ENCODE results near the gene SF3B2. TPM values are rescaled to one million over a fixed set of nuclear protein-coding genes. Genes with fewer than 3 reads are reported as not detected.
"Not testable (repeated sequence)": the region's sequence is repeated elsewhere in the genome, so short reads cannot be mapped to it uniquely, and the experiment has no call there.

SF3B2 gene
- total RNA-seq, 2 experiments from 2014 or later = 256 to 281 TPM

GRCh38 chr11:66112601-66113499 lies 60.7 kb downstream of the SF3B2 start:
- ATAC-seq = no peak
- CTCF ChIA-PET = interaction anchor here (1.3 to 7.8 kb wide), 2 partner anchors 22 to 43 kb away, joined by 3 to 70 read pairs; partner anchors contain the start of gene PACS1
- Mint-ChIP-seq H3K36me3 (peaks cover 9% of the 10 kb centered on the region), H3K27ac (peak overlapping the region; percentile 87), H3K9me3 (ENCODE audit: low read depth) (no peaks in the 10 kb centered on the region), H3K27me3 (no peaks in the 10 kb centered on the region), H3K4me1 (peaks cover 90% of the 10 kb centered on the region), H3K4me3 (peak overlapping the region; percentile 62)
- no peak for DNase-seq

GRCh38 chr11:66114957-66115356 lies 62.8 kb downstream of the SF3B2 start:
- not testable (repeated sequence) for DNase-seq
- CTCF ChIA-PET = interaction anchor here (1.0 to 7.8 kb wide), 12 partner anchors 11 to 126 kb away, joined by 3 to 70 read pairs (median 6); partner anchors contain the start of genes PACS1 and SF3B2

GRCh38 chr11:66115638-66116301 lies 63.6 kb downstream of the SF3B2 start:
- Mint-ChIP-seq H3K27me3 (no peaks in the 10 kb centered on the region), H3K36me3 (peaks cover 6% of the 10 kb centered on the region), H3K27ac (peak overlapping the region; percentile 95), H3K9me3 (ENCODE audit: low read depth) (no peaks in the 10 kb centered on the region), H3K4me3 (peak overlapping the region; percentile 71), H3K4me1 (peaks cover 84% of the 10 kb centered on the region)
- DNase-seq (no peak), ATAC-seq (peak; percentile 74)
- CTCF ChIA-PET = interaction anchor here (0.9 to 7.8 kb wide), 18 partner anchors 8 to 143 kb away, joined by 3 to 70 read pairs (median 4); partner anchors contain the start of genes PACS1 and SF3B2

More at GRCh38 chr11:66114957-66115356, 62.8 kb downstream of the SF3B2 start:
- H3K4me3 Mint-ChIP-seq = peak overlapping the region; percentile 71
- H3K4me1 Mint-ChIP-seq = peaks cover 87% of the 10 kb centered on the region
- H3K27me3 Mint-ChIP-seq; H3K36me3 Mint-ChIP-seq; ATAC-seq; H3K9me3 Mint-ChIP-seq (ENCODE audit: low read depth): not testable (repeated sequence)
- peak overlapping the region; percentile 95 for H3K27ac Mint-ChIP-seq

GRCh38 chr11:66116576-66117361 lies 64.6 kb downstream of the SF3B2 start:
- Mint-ChIP-seq H3K36me3 (peaks cover 4% of the 10 kb centered on the region), H3K27me3 (no peaks in the 10 kb centered on the region), H3K4me1 (peaks cover 76% of the 10 kb centered on the region), H3K27ac (peak overlapping the region; percentile 95), H3K4me3 (peak overlapping the region; percentile 71), H3K9me3 (ENCODE audit: low read depth) (no peaks in the 10 kb centered on the region)
- CTCF ChIA-PET = interaction anchor here (0.7 to 7.8 kb wide), 16 partner anchors 9 to 197 kb away, joined by 3 to 70 read pairs (median 5); partner anchors contain the start of gene PACS1
- peak; percentile 40 for ATAC-seq
- DNase-seq = peak; percentile 61

- CTCF ChIA-PET = interaction anchor here (0.6 to 7.8 kb wide), 5 partner anchors 10 to 186 kb away, joined by 3 to 70 read pairs (median 4); partner anchors contain the start of gene PACS1
- no peak overlapping the region for H3K27ac Mint-ChIP-seq
- no peak for ATAC-seq
- H3K4me3 Mint-ChIP-seq = no peak overlapping the region
- no peak for DNase-seq
- peaks cover 59% of the 10 kb centered on the region for H3K4me1 Mint-ChIP-seq
- H3K36me3 Mint-ChIP-seq = peaks cover 3% of the 10 kb centered on the region
- H3K27me3 Mint-ChIP-seq = no peaks in the 10 kb centered on the region
- H3K9me3 Mint-ChIP-seq (ENCODE audit: low read depth) = no peaks in the 10 kb centered on the region
These were observed 66.7 kb downstream of the SF3B2 start for GRCh38 chr11:66118847-66119246.

Other genes starting within 250 kb of the SF3B2 start
- 1 to 10 TPM; 1.7 to 2.4 TPM for gene SNX32, start 218.4 kb upstream of the SF3B2 start, total RNA-seq
- gene CFL1, start 194.2 kb upstream of the SF3B2 start, total RNA-seq = 1,000 to 10,000 TPM; 1,745 to 1,753 TPM
- 100 to 1,000 TPM; 106 to 125 TPM for gene MUS81, start 191.9 kb upstream of the SF3B2 start, total RNA-seq
- 10 to 100 TPM in 1 of 2 experiments, 1 to 10 TPM in 1; 7.1 to 13.4 TPM for gene EFEMP2, start 179.6 kb upstream of the SF3B2 start, total RNA-seq
- 100 to 1,000 TPM; 268 to 339 TPM for gene CTSW, start 172.5 kb upstream of the SF3B2 start, total RNA-seq
- 100 to 1,000 TPM; 100 to 122 TPM for gene FIBP, start 163.9 kb upstream of the SF3B2 start, total RNA-seq
- gene CCDC85B, start 161.7 kb upstream of the SF3B2 start, total RNA-seq = 10 to 100 TPM; 82.3 to 94.1 TPM
- gene FOSL1, start 152.0 kb upstream of the SF3B2 start, total RNA-seq = 1 to 10 TPM; 2.7 to 6.0 TPM
- 10 to 100 TPM; 27.5 to 37.8 TPM for gene C11orf68, start 133.3 kb upstream of the SF3B2 start, total RNA-seq
- 100 to 1,000 TPM; 192 to 254 TPM for gene DRAP1, start 132.9 kb upstream of the SF3B2 start, total RNA-seq
- gene TSGA10IP, start 106.9 kb upstream of the SF3B2 start, total RNA-seq = not detected
- gene SART1, start 90.6 kb upstream of the SF3B2 start, total RNA-seq = 10 to 100 TPM; 79.7 to 89.2 TPM
- gene EIF1AD, start 50.2 kb upstream of the SF3B2 start, total RNA-seq = 10 to 100 TPM; 57.5 to 60.3 TPM
- gene BANF1, start 49.9 kb upstream of the SF3B2 start, total RNA-seq = 100 to 1,000 TPM; 199 to 227 TPM
- not detected for gene CST6, start 40.4 kb upstream of the SF3B2 start, total RNA-seq
- under 1 TPM in 1 of 2 experiments, not detected in 1; 0.54 TPM for gene CATSPER1, start 25.9 kb upstream of the SF3B2 start, total RNA-seq
- gene GAL3ST3, start 3.2 kb upstream of the SF3B2 start, total RNA-seq = not detected
- 100 to 1,000 TPM in 1 of 2 experiments, 10 to 100 TPM in 1; 96.6 to 104 TPM for gene PACS1, start 17.9 kb downstream of the SF3B2 start, total RNA-seq
- gene KLC2, start 205.3 kb downstream of the SF3B2 start, total RNA-seq = 10 to 100 TPM; 44.5 to 56.5 TPM
- 100 to 1,000 TPM; 146 to 155 TPM for gene RAB1B, start 216.3 kb downstream of the SF3B2 start, total RNA-seq
- gene CNIH2, start 225.8 kb downstream of the SF3B2 start, total RNA-seq = 1 to 10 TPM; 1.1 to 1.2 TPM
- 10 to 100 TPM; 56.5 to 73.9 TPM for gene YIF1A, start 236.8 kb downstream of the SF3B2 start, total RNA-seq
- not detected for gene TMEM151A, start 239.5 kb downstream of the SF3B2 start, total RNA-seq